Smooth muscle cell (in vitro differentiated cells): ENCODE measurements around the gene NUAK2. TPM values are rescaled to one million over a fixed set of nuclear protein-coding genes. Genes with fewer than 3 reads are reported as not detected.

Experiments
- DNase-seq: peaks from one replicate; lab custom pipeline; 2025; ENCODE audit not compliant: unreplicated experiment; lab: John Stamatoyannopoulos, UW
- H2AFZ ChIP-seq: fragments of 200-600 bp; sonication (generic); 2 replicates; pipeline ENCODE4 v1.6.0; 2016; ENCODE audit warnings: antibody characterized with exemption, low read depth, mild to moderate bottlenecking
- H3F3A ChIP-seq: fragments of 200-600 bp; sonication (generic); 2 replicates; pipeline ENCODE4 v1.6.0; 2017; ENCODE audit warnings: antibody characterized with exemption, low read depth
- H3K27ac ChIP-seq: fragments of 200-600 bp; sonication (generic); 2 replicates; pipeline ENCODE4 v1.5.1; 2016; ENCODE audit warnings: low read depth, mild to moderate bottlenecking
- H3K27me3 ChIP-seq: fragments of 200-600 bp; sonication (generic); 2 replicates; pipeline ENCODE4 v1.6.1; 2016; ENCODE audit warnings: low read depth, mild to moderate bottlenecking
- H3K36me3 ChIP-seq: fragments of 200-600 bp; sonication (generic); 2 replicates; pipeline ENCODE4 v1.5.1; 2016; ENCODE audit warnings: low read depth
- H3K4me1 ChIP-seq: fragments of 200-600 bp; sonication (generic); 2 replicates; pipeline ENCODE4 v1.5.1; 2016; ENCODE audit warnings: low read depth
- H3K4me2 ChIP-seq: fragments of 200-600 bp; sonication (generic); 2 replicates; pipeline ENCODE4 v1.6.0; 2016; ENCODE audit warnings: mild to moderate bottlenecking
- H3K4me3 ChIP-seq: fragments of 200-600 bp; sonication (generic); 2 replicates; pipeline ENCODE4 v1.5.1; 2016; ENCODE audit warnings: mild to moderate bottlenecking
- H3K79me2 ChIP-seq: fragments of 200-600 bp; sonication (generic); 2 replicates; pipeline ENCODE4 v1.6.0; 2016; ENCODE audit warnings: low read depth, mild to moderate bottlenecking
- H3K9ac ChIP-seq: fragments of 200-600 bp; sonication (generic); 2 replicates; pipeline ENCODE4 v1.6.0; 2016; ENCODE audit warnings: low read depth
- H3K9me3 ChIP-seq: fragments of 200-600 bp; sonication (generic); replicated peaks from 2 replicates; pipeline ENCODE4 v1.5.1; 2016; ENCODE audit warnings: low read depth
- H4K20me1 ChIP-seq: fragments of 200-600 bp; sonication (generic); 2 replicates; pipeline ENCODE4 v1.6.0; 2016; ENCODE audit warnings: low read depth
- WGBS: methylation state at CpG from one replicate; pipeline ENCODE4 v1.1.7; 2016; ENCODE audit warnings: low lambda C conversion rate; 5-methylcytosine and 5-hydroxymethylcytosine counted together
- polyA plus RNA-seq: library from polyadenylated mRNA; unstranded; fragments of >200 nt; fragmentation: Nextera tagmentation; extraction: Ambion mirVana; gene quantifications from 2 replicates; pipeline ENCODE4 v1.2.1, GENCODE V29; 2016
- total RNA-seq: library from RNA; depleted of rRNA; stranded (reverse); fragments of >200 nt; gene quantifications from 2 replicates; pipeline ENCODE4 v1.2.3, GENCODE V29; 2014
- TF ChIP-seq, protein P1 (sequence below): fragments of 200-600 bp; sonication (generic); IDR thresholded peaks from 2 replicates; pipeline ENCODE4 v1.5.1; 2017; ENCODE audit warnings: borderline replicate concordance, mild to moderate bottlenecking, antibody characterized with exemption; ENCODE audit not compliant: insufficient read depth, poor library complexity, severe bottlenecking

NUAK2 gene
- total and polyA plus RNA-seq, 2 experiments from 2014 or later, result 11.3 to 15.8 TPM

DNA sequence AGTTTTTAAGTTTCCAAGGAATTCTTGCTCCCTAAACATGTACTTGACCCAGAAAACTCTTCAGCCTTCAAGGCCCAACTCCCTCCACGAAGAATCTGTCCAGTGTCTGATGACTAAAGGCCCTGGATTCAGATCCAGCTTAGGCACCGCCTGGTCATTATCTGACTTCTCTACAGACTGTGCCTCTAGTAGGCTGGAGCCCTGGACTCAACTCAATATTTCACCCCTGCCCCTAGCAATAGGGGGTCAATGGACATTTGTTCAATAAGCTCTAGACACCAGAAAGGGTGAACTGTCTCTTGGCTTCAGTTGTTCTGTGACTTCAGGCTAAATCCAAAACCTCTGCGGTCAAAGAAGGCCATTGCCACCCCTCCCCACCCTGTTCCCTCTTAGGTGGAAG, 34.5 kb downstream of the NUAK2 start:
- H3K36me3 ChIP-seq, result no peaks in the 10 kb centered on the region
- H3K27me3 ChIP-seq, result no peaks in the 10 kb centered on the region
- H3K79me2 ChIP-seq, result no peaks in the 10 kb centered on the region
- no peak overlapping the region for H3K9ac ChIP-seq
- H4K20me1 ChIP-seq, result no peaks in the 10 kb centered on the region
- TF ChIP-seq, protein P1, sequence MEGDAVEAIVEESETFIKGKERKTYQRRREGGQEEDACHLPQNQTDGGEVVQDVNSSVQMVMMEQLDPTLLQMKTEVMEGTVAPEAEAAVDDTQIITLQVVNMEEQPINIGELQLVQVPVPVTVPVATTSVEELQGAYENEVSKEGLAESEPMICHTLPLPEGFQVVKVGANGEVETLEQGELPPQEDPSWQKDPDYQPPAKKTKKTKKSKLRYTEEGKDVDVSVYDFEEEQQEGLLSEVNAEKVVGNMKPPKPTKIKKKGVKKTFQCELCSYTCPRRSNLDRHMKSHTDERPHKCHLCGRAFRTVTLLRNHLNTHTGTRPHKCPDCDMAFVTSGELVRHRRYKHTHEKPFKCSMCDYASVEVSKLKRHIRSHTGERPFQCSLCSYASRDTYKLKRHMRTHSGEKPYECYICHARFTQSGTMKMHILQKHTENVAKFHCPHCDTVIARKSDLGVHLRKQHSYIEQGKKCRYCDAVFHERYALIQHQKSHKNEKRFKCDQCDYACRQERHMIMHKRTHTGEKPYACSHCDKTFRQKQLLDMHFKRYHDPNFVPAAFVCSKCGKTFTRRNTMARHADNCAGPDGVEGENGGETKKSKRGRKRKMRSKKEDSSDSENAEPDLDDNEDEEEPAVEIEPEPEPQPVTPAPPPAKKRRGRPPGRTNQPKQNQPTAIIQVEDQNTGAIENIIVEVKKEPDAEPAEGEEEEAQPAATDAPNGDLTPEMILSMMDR, result no peak
- no peak for DNase-seq
- H3K4me3 ChIP-seq, result no peak overlapping the region
- H3K9me3 ChIP-seq, result no peaks in the 10 kb centered on the region
- no peak overlapping the region for H2AFZ ChIP-seq
- peaks cover 35% of the 10 kb centered on the region for H3K4me1 ChIP-seq
- peak overlapping the region; percentile 88 for H3K27ac ChIP-seq
- WGBS, result 58% methylated on average over 3 of the region's 3 CpGs
- peak overlapping the region; percentile 21 for H3K4me2 ChIP-seq
- H3F3A ChIP-seq, result peaks cover 24% of the 10 kb centered on the region

- Histone ChIP-seq H3K4me3 (no peak overlapping the region), H4K20me1 (no peaks in the 10 kb centered on the region), H3K9me3 (no peaks in the 10 kb centered on the region), H3K79me2 (no peaks in the 10 kb centered on the region), H3K36me3 (no peaks in the 10 kb centered on the region), H2AFZ (no peak overlapping the region), H3K4me1 (peaks cover 35% of the 10 kb centered on the region), H3F3A (peaks cover 24% of the 10 kb centered on the region), H3K27ac (peak overlapping the region; percentile 88), H3K4me2 (peak overlapping the region; percentile 67), H3K9ac (no peak overlapping the region), H3K27me3 (no peaks in the 10 kb centered on the region)
- TF ChIP-seq, protein P1, result no peak
- DNase-seq, result no peak
- WGBS, result 83% methylated on average over 9 of the region's 9 CpGs
Observed at GRCh38 chr1:205286335-205286950, 35.1 kb downstream of the NUAK2 start.

DNA sequence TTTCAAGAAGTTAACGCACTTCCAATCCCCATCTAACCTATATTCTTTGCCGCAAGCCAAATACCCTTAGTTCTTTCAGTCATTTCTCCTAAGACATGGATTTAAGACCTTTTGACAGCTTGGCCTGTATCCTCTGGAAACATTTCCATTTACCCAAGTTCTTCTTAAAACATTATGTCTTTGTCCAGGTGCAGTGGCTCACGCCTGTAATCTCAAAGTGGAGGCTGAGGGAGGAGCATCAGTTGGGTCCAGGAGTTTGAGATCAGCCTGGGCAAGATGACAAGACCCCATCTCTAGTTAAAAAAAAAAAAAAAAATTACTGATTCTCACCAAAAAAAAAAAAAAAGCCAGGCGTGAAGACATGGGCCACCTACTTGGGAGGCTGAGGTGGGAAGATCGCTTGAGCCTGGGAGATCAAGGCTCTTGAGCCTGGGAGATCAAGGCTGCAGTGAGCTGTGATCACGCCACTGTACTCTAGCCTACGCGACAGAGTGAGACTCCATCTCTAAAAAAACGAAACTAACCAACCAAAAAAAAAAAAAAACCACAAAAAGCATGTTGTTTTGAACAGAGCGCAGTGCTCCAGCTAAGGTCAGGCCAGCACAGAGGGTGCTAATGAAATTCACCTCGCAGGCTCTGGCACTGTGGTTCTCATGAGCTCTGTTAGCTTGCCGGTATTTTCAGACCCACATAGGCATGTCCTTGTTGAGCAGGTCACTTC, 36.0 kb downstream of the NUAK2 start:
- 26% methylated on average over 12 of the region's 12 CpGs for WGBS

More for the DNA sequence above, 36.0 kb downstream of the NUAK2 start:
- DNase-seq, result no peak
- peak overlapping the region; percentile 88 for H3K27ac ChIP-seq
- peaks cover 24% of the 10 kb centered on the region for H3F3A ChIP-seq
- H3K79me2 ChIP-seq, result no peaks in the 10 kb centered on the region
- no peak overlapping the region for H3K4me3 ChIP-seq
- H3K27me3 ChIP-seq, result no peaks in the 10 kb centered on the region
- no peaks in the 10 kb centered on the region for H3K36me3 ChIP-seq
- peak overlapping the region; percentile 67 for H3K4me2 ChIP-seq
- H3K9me3 ChIP-seq, result no peaks in the 10 kb centered on the region
- H4K20me1 ChIP-seq, result no peaks in the 10 kb centered on the region
- H2AFZ ChIP-seq, result no peak overlapping the region
- TF ChIP-seq, protein P1, result no peak
- H3K4me1 ChIP-seq, result peaks cover 35% of the 10 kb centered on the region
- H3K9ac ChIP-seq, result peak overlapping the region; percentile 42
